ENCODE measurements around the gene RAD51B. TPM values are rescaled to one million over a fixed set of nuclear protein-coding genes. Genes with fewer than 3 reads are reported as not detected.

Gene RAD51B
- total and polyA plus RNA-seq, 9 of the 15 experiments (the other 6 are each of a cell fraction or from before 2014, with no cell fraction given) = 8.5 to 17.3 (median 11.3) TPM

DNA sequence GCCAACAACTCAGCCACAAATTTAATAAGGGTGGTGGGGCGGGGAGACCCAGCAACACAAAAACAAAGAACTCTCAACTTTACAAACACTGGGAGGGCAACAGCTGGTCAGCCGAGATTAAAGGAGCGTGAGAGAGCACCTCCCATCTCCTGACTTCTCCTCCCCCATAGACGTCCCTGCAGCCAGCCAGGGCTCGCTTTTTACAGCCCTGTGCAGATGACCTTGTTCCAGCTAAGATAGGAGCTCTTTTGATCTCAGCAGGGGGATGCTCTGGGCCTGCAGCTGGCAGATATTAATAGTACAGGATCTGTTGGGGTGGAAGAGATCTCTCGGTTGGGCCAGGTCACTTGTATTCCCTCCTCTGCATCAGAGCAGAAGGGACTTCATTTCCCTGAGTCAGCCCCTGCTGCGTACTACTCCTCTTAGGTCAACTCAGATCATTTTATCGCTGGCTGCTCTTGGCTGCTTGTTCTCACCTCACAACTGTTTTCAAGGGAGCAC, 475.8 kb downstream of the RAD51B start (continued):
- TF ChIP-seq, protein P1, sequence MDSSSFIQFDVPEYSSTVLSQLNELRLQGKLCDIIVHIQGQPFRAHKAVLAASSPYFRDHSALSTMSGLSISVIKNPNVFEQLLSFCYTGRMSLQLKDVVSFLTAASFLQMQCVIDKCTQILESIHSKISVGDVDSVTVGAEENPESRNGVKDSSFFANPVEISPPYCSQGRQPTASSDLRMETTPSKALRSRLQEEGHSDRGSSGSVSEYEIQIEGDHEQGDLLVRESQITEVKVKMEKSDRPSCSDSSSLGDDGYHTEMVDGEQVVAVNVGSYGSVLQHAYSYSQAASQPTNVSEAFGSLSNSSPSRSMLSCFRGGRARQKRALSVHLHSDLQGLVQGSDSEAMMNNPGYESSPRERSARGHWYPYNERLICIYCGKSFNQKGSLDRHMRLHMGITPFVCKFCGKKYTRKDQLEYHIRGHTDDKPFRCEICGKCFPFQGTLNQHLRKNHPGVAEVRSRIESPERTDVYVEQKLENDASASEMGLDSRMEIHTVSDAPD (CRISPR knock-in tag; IDR thresholded peaks at IDR 0.05) = no peak
- no peak for TF ChIP-seq HNRNPL (IDR thresholded peaks at IDR 0.05; ENCODE audit: low read depth, low read length)
- TF ChIP-seq KLF1 (tag; IDR thresholded peaks at IDR 0.05) = no peak
- TF ChIP-seq, protein P2, sequence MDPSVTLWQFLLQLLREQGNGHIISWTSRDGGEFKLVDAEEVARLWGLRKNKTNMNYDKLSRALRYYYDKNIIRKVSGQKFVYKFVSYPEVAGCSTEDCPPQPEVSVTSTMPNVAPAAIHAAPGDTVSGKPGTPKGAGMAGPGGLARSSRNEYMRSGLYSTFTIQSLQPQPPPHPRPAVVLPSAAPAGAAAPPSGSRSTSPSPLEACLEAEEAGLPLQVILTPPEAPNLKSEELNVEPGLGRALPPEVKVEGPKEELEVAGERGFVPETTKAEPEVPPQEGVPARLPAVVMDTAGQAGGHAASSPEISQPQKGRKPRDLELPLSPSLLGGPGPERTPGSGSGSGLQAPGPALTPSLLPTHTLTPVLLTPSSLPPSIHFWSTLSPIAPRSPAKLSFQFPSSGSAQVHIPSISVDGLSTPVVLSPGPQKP (CRISPR knock-in tag; IDR thresholded peaks at IDR 0.05) = no peak
- TF ChIP-seq MTA2 (IDR thresholded peaks at IDR 0.05; ENCODE audit: low read depth) = peak; percentile 92
- TF ChIP-seq, protein P3, sequence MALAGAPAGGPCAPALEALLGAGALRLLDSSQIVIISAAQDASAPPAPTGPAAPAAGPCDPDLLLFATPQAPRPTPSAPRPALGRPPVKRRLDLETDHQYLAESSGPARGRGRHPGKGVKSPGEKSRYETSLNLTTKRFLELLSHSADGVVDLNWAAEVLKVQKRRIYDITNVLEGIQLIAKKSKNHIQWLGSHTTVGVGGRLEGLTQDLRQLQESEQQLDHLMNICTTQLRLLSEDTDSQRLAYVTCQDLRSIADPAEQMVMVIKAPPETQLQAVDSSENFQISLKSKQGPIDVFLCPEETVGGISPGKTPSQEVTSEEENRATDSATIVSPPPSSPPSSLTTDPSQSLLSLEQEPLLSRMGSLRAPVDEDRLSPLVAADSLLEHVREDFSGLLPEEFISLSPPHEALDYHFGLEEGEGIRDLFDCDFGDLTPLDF (CRISPR knock-in tag; IDR thresholded peaks at IDR 0.05) = no peak
- TF ChIP-seq, protein P4, sequence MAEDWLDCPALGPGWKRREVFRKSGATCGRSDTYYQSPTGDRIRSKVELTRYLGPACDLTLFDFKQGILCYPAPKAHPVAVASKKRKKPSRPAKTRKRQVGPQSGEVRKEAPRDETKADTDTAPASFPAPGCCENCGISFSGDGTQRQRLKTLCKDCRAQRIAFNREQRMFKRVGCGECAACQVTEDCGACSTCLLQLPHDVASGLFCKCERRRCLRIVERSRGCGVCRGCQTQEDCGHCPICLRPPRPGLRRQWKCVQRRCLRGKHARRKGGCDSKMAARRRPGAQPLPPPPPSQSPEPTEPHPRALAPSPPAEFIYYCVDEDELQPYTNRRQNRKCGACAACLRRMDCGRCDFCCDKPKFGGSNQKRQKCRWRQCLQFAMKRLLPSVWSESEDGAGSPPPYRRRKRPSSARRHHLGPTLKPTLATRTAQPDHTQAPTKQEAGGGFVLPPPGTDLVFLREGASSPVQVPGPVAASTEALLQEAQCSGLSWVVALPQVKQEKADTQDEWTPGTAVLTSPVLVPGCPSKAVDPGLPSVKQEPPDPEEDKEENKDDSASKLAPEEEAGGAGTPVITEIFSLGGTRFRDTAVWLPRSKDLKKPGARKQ (CRISPR knock-in tag; IDR thresholded peaks at IDR 0.05) = no peak
- peak; percentile 68 for TF ChIP-seq FOSL1 (tag; conservative IDR thresholded peaks at IDR 0.05)
- TF ChIP-seq, protein P5, sequence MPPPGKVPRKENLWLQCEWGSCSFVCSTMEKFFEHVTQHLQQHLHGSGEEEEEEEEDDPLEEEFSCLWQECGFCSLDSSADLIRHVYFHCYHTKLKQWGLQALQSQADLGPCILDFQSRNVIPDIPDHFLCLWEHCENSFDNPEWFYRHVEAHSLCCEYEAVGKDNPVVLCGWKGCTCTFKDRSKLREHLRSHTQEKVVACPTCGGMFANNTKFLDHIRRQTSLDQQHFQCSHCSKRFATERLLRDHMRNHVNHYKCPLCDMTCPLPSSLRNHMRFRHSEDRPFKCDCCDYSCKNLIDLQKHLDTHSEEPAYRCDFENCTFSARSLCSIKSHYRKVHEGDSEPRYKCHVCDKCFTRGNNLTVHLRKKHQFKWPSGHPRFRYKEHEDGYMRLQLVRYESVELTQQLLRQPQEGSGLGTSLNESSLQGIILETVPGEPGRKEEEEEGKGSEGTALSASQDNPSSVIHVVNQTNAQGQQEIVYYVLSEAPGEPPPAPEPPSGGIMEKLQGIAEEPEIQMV (tag; conservative IDR thresholded peaks at IDR 0.05; ENCODE audit: low read depth) = no peak
- TF ChIP-seq, protein P6, sequence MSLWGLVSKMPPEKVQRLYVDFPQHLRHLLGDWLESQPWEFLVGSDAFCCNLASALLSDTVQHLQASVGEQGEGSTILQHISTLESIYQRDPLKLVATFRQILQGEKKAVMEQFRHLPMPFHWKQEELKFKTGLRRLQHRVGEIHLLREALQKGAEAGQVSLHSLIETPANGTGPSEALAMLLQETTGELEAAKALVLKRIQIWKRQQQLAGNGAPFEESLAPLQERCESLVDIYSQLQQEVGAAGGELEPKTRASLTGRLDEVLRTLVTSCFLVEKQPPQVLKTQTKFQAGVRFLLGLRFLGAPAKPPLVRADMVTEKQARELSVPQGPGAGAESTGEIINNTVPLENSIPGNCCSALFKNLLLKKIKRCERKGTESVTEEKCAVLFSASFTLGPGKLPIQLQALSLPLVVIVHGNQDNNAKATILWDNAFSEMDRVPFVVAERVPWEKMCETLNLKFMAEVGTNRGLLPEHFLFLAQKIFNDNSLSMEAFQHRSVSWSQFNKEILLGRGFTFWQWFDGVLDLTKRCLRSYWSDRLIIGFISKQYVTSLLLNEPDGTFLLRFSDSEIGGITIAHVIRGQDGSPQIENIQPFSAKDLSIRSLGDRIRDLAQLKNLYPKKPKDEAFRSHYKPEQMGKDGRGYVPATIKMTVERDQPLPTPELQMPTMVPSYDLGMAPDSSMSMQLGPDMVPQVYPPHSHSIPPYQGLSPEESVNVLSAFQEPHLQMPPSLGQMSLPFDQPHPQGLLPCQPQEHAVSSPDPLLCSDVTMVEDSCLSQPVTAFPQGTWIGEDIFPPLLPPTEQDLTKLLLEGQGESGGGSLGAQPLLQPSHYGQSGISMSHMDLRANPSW (CRISPR knock-in tag; IDR thresholded peaks at IDR 0.05) = no peak
- no peak for TF ChIP-seq PTRF (tag; IDR thresholded peaks at IDR 0.05)
- no peak for TF ChIP-seq TFAM (CRISPR knock-in tag; conservative IDR thresholded peaks at IDR 0.05)
- no peak for TF ChIP-seq ZC3H8 (IDR thresholded peaks at IDR 0.05)
- peak; percentile 91 for TF ChIP-seq CXXC5 (CRISPR knock-in tag; IDR thresholded peaks at IDR 0.05)
- no peak for TF ChIP-seq ZNF436 (CRISPR knock-in tag; IDR thresholded peaks at IDR 0.05)
- peak; percentile 67 for TF ChIP-seq SMARCB1 (IDR thresholded peaks at IDR 0.05; ENCODE audit: insufficient read length, low read depth)
- TF ChIP-seq RHOXF2B (CRISPR knock-in tag; conservative IDR thresholded peaks at IDR 0.05) = no peak
- no peak for TF ChIP-seq SREBF2 (CRISPR knock-in tag; IDR thresholded peaks at IDR 0.05)
- TF ChIP-seq GTF2F1 (IDR thresholded peaks at IDR 0.05; ENCODE audit: low read depth, low read length) = no peak
- TF ChIP-seq ZNF584 (CRISPR knock-in tag; IDR thresholded peaks at IDR 0.05; ENCODE audit: low read depth) = peak; percentile 35; the same call in 1 of the 2 replicates

All from K562 (cell line).